ENCODE data around the gene IP6K2.
A peak's percentile ranks its signal among the peaks of the same experiment; 100 is the strongest.
"Not testable (repeated sequence)": the region's sequence is repeated elsewhere in the genome, so short reads cannot be mapped to it uniquely, and the experiment has no call there.

Gene IP6K2

DNA sequence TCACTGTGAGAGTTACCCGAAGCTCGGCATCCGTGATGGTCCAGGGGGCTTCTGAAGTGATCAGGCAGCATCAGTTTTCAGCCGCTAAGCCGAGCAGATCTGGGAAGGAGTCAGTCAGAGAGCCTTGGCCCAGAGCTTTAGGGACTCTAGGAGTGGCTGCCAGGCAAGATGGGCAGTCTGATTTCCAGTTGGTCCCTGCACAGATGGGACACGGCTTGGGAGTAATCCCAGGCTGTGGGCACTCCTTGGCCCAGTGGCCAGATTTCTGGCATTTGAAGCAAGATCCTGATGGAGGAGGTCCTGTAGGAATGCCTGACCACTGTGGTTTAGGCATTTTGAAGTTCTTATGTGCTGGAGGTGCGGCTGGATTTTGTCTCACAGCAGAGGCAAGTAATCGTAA lies 10.5 kb upstream of the IP6K2 start:
- TF ChIP-seq, protein P1, sequence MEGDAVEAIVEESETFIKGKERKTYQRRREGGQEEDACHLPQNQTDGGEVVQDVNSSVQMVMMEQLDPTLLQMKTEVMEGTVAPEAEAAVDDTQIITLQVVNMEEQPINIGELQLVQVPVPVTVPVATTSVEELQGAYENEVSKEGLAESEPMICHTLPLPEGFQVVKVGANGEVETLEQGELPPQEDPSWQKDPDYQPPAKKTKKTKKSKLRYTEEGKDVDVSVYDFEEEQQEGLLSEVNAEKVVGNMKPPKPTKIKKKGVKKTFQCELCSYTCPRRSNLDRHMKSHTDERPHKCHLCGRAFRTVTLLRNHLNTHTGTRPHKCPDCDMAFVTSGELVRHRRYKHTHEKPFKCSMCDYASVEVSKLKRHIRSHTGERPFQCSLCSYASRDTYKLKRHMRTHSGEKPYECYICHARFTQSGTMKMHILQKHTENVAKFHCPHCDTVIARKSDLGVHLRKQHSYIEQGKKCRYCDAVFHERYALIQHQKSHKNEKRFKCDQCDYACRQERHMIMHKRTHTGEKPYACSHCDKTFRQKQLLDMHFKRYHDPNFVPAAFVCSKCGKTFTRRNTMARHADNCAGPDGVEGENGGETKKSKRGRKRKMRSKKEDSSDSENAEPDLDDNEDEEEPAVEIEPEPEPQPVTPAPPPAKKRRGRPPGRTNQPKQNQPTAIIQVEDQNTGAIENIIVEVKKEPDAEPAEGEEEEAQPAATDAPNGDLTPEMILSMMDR (IDR thresholded peaks at IDR 0.05) = no peak
- H3K36me3 Mint-ChIP-seq (ENCODE audit: low read depth) = no peaks in the 10 kb centered on the region
- H3K4me1 Mint-ChIP-seq = no peaks in the 10 kb centered on the region

DNA sequence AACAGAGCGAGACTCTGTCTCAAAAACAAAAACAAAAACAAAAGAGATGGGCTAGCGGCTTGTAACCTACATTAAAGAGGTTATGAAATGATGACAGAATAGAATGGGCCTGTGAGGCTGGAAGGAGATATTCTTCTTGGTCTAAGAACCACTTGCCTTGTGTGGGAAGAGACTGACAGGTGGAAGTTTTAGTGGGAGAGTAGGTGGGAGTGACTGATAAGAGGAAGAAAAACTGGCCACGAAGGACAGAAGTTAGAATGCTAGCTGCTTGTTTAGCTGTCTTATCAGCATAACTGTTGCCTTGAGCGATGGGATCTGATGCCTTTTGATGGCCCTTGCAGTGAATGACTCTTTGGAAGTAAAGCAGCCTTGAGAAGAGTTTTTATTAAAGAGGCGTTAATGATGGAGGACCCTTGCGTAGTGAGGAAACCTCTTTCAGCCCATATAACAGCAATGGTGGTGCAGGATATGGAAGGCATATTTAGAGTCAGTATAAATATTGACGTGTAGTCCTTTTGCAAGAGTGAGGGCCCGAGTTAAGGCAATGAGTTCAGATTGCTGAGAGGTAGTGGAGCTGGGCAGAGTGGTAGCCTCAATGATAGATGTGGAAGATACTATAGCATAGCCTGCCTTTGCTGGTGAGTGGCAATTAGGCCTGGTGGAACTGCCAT lies 8.3 kb upstream of the IP6K2 start:
- not testable (repeated sequence) for H3K36me3 Mint-ChIP-seq (ENCODE audit: low read depth); H3K9me3 Mint-ChIP-seq; H3K4me3 Mint-ChIP-seq; DNase-seq; H3K4me1 Mint-ChIP-seq; H3K27ac Mint-ChIP-seq
- peaks cover 26% of the 10 kb centered on the region for H3K27me3 Mint-ChIP-seq (ENCODE audit: low read depth, poor library complexity)

More for the DNA sequence above, 10.5 kb upstream of the IP6K2 start:
- DNase-seq = no peak
- H3K27me3 Mint-ChIP-seq (ENCODE audit: low read depth, poor library complexity) = peaks cover 14% of the 10 kb centered on the region
- H3K9me3 Mint-ChIP-seq = peaks cover 6% of the 10 kb centered on the region
- H3K27ac Mint-ChIP-seq = no peak overlapping the region
- H3K4me3 Mint-ChIP-seq = peak overlapping the region; percentile 31

DNA sequence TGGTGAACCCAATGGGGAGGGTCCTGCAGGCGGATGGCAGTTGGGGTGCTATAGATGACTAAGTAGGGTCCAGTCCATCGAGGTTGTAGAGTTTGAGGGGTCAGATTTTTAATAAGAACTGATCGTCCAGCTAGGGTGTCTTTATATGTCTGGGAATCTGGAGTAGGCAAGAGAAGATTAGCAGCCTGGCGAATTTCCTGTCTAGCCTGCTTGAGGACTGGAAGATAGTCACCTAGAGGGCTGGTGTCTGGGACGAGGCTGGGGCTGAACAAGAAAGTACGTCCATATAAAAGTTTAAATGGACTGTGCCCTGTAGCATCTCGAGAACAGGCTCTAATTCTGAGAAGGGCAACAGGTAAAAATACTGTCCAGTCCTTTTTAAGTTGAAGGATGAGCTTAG lies 6.7 kb upstream of the IP6K2 start:
- H3K27ac Mint-ChIP-seq = no peak overlapping the region

DNA sequence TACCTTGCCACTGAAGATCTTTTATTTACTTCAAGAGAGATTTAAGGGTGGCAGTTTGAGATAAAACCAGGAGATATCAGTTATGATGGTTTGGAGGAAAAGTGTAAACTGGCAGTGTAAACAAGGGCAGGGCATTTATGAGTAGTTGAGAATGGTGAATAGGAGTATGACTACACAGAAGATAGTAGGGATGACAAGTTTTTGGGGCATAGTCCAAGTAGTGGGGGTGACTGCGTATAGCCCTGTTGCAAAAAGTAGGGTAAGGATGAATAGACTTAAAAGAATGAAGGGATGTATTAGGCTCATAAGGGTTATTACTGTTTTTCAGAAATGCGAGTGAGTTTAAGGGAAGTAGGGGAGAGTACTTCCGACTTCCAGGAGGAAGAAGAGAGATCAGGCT lies 6.3 kb upstream of the IP6K2 start:
- not testable (repeated sequence) for H3K4me3 Mint-ChIP-seq; H3K4me1 Mint-ChIP-seq; H3K9me3 Mint-ChIP-seq; H3K27ac Mint-ChIP-seq; H3K36me3 Mint-ChIP-seq (ENCODE audit: low read depth); DNase-seq
- H3K27me3 Mint-ChIP-seq (ENCODE audit: low read depth, poor library complexity) = peaks cover 41% of the 10 kb centered on the region

More for the DNA sequence above, 6.7 kb upstream of the IP6K2 start:
- Mint-ChIP-seq H3K4me1 (no peaks in the 10 kb centered on the region), H3K27me3 (ENCODE audit: low read depth, poor library complexity) (peaks cover 41% of the 10 kb centered on the region), H3K9me3 (peaks cover 3% of the 10 kb centered on the region), H3K36me3 (ENCODE audit: low read depth) (no peaks in the 10 kb centered on the region), H3K4me3 (no peak overlapping the region)
- TF ChIP-seq, protein P1 (IDR thresholded peaks at IDR 0.05) = no peak
- DNase-seq = no peak

DNA sequence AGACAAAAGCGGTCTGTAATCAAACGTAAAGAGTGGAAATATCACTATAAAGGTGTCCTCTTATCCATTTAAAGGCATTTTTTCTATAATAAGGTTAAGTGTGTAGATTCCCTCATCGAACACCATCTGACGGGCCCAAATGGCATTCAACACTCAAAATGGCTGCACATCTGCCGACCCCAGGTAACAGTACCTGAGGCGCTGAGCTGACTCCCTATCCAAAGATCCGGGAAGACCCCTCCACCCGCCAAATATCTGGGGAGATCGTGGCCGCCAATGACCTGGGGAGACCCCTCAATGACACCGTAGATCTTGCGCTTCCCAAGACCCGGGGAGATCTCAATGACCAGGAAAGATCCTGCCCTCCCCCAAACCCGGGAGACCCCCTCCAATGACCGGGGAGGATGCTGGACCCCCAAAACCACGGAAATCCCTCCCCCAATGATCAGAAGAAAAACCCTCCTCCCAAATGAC lies 476 bp downstream of the IP6K2 start:
- Mint-ChIP-seq H3K27ac (peak overlapping the region; percentile 100), H3K27me3 (ENCODE audit: low read depth, poor library complexity) (peaks cover 29% of the 10 kb centered on the region), H3K4me1 (peaks cover 41% of the 10 kb centered on the region), H3K9me3 (no peaks in the 10 kb centered on the region), H3K4me3 (peak overlapping the region; percentile 100), H3K36me3 (ENCODE audit: low read depth) (peaks cover 36% of the 10 kb centered on the region)
- TF ChIP-seq, protein P1 (IDR thresholded peaks at IDR 0.05) = no peak
- peak; percentile 21 for DNase-seq

DNA sequence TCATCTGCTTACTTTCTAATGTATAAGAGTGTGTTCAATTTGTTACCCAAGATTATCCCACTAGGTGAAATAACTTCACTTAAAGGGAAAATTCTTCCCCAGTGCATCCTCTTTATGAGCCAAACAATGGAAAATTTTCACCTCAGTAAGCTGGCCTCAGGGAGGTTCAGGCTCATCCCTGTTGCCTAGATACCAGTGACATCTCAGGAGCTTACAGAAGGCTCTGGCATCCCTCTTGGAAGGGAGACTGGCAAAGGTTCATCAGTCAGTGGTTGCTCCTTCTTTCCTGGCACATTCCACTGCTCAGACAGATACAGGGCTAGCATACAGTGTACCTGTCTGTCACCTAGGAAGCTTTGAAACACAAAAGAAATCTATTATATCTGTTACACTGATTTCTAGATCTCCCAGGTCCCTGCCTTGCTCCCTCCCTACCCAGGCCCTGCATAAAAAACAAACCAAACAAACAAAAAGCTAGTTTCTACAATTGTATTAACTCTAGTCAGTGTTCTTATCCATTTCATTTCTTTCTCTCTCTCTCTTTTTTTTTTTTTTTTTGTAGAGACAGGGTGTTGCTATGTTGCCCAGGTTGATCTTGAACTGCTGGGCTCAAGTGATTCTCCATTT lies 1.7 kb downstream of the IP6K2 start:
- Mint-ChIP-seq H3K36me3 (ENCODE audit: low read depth) (peaks cover 46% of the 10 kb centered on the region), H3K4me3 (peak overlapping the region; percentile 100), H3K27ac (peak overlapping the region; percentile 96), H3K9me3 (no peaks in the 10 kb centered on the region), H3K4me1 (peaks cover 49% of the 10 kb centered on the region), H3K27me3 (ENCODE audit: low read depth, poor library complexity) (peaks cover 19% of the 10 kb centered on the region)
- TF ChIP-seq, protein P1 (IDR thresholded peaks at IDR 0.05) = no peak
- peak; percentile 18 for DNase-seq

DNA sequence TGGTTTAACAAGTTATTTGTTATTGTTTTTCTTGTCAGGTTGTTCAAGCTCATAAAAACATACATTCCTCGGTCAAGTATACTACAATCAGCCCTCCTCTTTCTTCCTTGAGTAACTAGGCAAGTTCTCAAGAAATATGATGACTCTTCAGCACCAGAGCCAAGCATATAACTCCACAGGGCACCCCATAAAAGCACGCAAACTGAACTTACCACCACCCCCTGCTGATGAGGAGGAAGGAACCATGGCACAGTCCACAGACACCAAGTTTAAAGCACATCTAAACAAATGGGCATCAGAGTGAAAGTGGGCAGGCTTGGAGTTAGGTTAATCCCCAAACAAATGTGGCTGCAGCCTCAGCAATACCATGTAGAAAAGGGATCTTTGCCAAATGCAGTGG lies 5.3 kb downstream of the IP6K2 start:
- peak overlapping the region; percentile 53 for H3K27ac Mint-ChIP-seq
- H3K4me1 Mint-ChIP-seq = peaks cover 60% of the 10 kb centered on the region
- H3K4me3 Mint-ChIP-seq = peak overlapping the region; percentile 15
- H3K27me3 Mint-ChIP-seq (ENCODE audit: low read depth, poor library complexity) = no peaks in the 10 kb centered on the region
- no peaks in the 10 kb centered on the region for H3K9me3 Mint-ChIP-seq
- no peak for DNase-seq
- TF ChIP-seq, protein P1 (IDR thresholded peaks at IDR 0.05) = no peak
- peaks cover 78% of the 10 kb centered on the region for H3K36me3 Mint-ChIP-seq (ENCODE audit: low read depth)

All from nephron progenitor cell (in vitro differentiated cells).